IgD-negative memory B cell (primary cell): ENCODE data around the gene FRMD4B. TPM values are rescaled to one million over a fixed set of nuclear protein-coding genes. Genes with fewer than 3 reads are reported as not detected.

Experiments used
- H3K27ac Mint-ChIP-seq, 3 donors: one replicate each; pipeline ENCODE4 v1.8.0; 2020 to 2022; ENCODE audit warnings: mild to moderate bottlenecking in 3 of 3, mixed read lengths in 3 of 3, moderate library complexity in 1 of 3
- H3K27me3 Mint-ChIP-seq: one replicate; pipeline ENCODE4 v1.8.0; 2021; ENCODE audit warnings: mixed read lengths
- H3K36me3 Mint-ChIP-seq: one replicate; pipeline ENCODE4 v1.8.0; 2020; ENCODE audit warnings: mild to moderate bottlenecking, mixed read lengths
- H3K4me1 Mint-ChIP-seq, 3 donors: one replicate each; pipeline ENCODE4 v1.8.0; 2020 to 2022; ENCODE audit warnings: mixed read lengths in 3 of 3, mild to moderate bottlenecking in 1 of 3
- H3K4me3 Mint-ChIP-seq, 4 donors: one replicate each; pipeline ENCODE4 v1.8.0; 2020 to 2022; ENCODE audit warnings: mild to moderate bottlenecking in 4 of 4, mixed read lengths in 4 of 4, moderate library complexity in 3 of 4
- H3K9me3 Mint-ChIP-seq, 3 donors: one replicate each; pipeline ENCODE4 v1.8.0; 2020 to 2021; ENCODE audit warnings: mixed read lengths in 3 of 3, mild to moderate bottlenecking in 1 of 3
- polyA plus RNA-seq: library from polyadenylated mRNA; unstranded; fragments of 300-500 nt; fragmentation: Illumina TruSeq; gene quantifications from one replicate; pipeline ENCODE4 v1.2.3, GENCODE V29; 2021

The FRMD4B gene
- polyA plus RNA-seq: 0.05 TPM

- Mint-ChIP-seq H3K9me3 (no peaks in the 10 kb centered on the region), H3K27ac (no peak within 1 kb of the TSS), H3K4me3 (peak within 1 kb of the TSS in 3 of 4 donors; percentile 41 to 79 (median 54)), H3K27me3 (peaks cover 37% of the 10 kb centered on the region), H3K36me3 (no peaks in the 10 kb centered on the region), H3K4me1 (peaks cover 0 to 2% (median 0%) of the 10 kb centered on the region in 3 donors)
Measured at GRCh38 chr3:69385723-69386555, at the start of gene FRMD4B. Gene FRMD4B, minus strand, starts transcription at chr3:69386088. Its CDS starts 99 bp downstream, at chr3:69385989.

- H3K4me3 Mint-ChIP-seq: no peak overlapping the region
- H3K4me1 Mint-ChIP-seq: no peaks in the 10 kb centered on the region
- peaks cover 5% of the 10 kb centered on the region for H3K27me3 Mint-ChIP-seq
- H3K36me3 Mint-ChIP-seq: no peaks in the 10 kb centered on the region
- no peaks in the 10 kb centered on the region for H3K9me3 Mint-ChIP-seq
- no peak overlapping the region for H3K27ac Mint-ChIP-seq
Measured at GRCh38 chr3:69433969-69434325, 48.1 kb upstream of the FRMD4B start.

- H3K27ac Mint-ChIP-seq: no peak overlapping the region
- peaks cover 5% of the 10 kb centered on the region for H3K27me3 Mint-ChIP-seq
- no peak overlapping the region for H3K4me3 Mint-ChIP-seq
- no peaks in the 10 kb centered on the region for H3K36me3 Mint-ChIP-seq
- H3K9me3 Mint-ChIP-seq: no peaks in the 10 kb centered on the region
- no peaks in the 10 kb centered on the region for H3K4me1 Mint-ChIP-seq
Measured at GRCh38 chr3:69433121-69433968, 47.5 kb upstream of the FRMD4B start.

- H3K27me3 Mint-ChIP-seq: peaks cover 5% of the 10 kb centered on the region
- no peak overlapping the region for H3K27ac Mint-ChIP-seq
- H3K36me3 Mint-ChIP-seq: no peaks in the 10 kb centered on the region
- H3K9me3 Mint-ChIP-seq: no peaks in the 10 kb centered on the region
- no peak overlapping the region for H3K4me3 Mint-ChIP-seq
- no peaks in the 10 kb centered on the region for H3K4me1 Mint-ChIP-seq
Measured at GRCh38 chr3:69428657-69429255, 42.9 kb upstream of the FRMD4B start.

GRCh38 chr3:69426967-69427304, 41.0 kb upstream of the FRMD4B start:
- no peaks in the 10 kb centered on the region for H3K36me3 Mint-ChIP-seq
- no peak overlapping the region for H3K4me3 Mint-ChIP-seq
- no peak overlapping the region for H3K27ac Mint-ChIP-seq
- no peaks in the 10 kb centered on the region for H3K9me3 Mint-ChIP-seq
- no peaks in the 10 kb centered on the region for H3K27me3 Mint-ChIP-seq
- no peaks in the 10 kb centered on the region for H3K4me1 Mint-ChIP-seq

GRCh38 chr3:69426291-69426966, 40.5 kb upstream of the FRMD4B start:
- Mint-ChIP-seq H3K4me3 (no peak overlapping the region), H3K27ac (no peak overlapping the region), H3K4me1 (no peaks in the 10 kb centered on the region), H3K36me3 (no peaks in the 10 kb centered on the region), H3K27me3 (no peaks in the 10 kb centered on the region), H3K9me3 (no peaks in the 10 kb centered on the region)

- no peak overlapping the region for H3K4me3 Mint-ChIP-seq
- no peak overlapping the region for H3K27ac Mint-ChIP-seq
- no peaks in the 10 kb centered on the region for H3K4me1 Mint-ChIP-seq
- H3K27me3 Mint-ChIP-seq: no peaks in the 10 kb centered on the region
- H3K9me3 Mint-ChIP-seq: no peaks in the 10 kb centered on the region
- no peaks in the 10 kb centered on the region for H3K36me3 Mint-ChIP-seq
Measured at GRCh38 chr3:69425249-69425648, 39.4 kb upstream of the FRMD4B start.

- Mint-ChIP-seq H3K4me3 (no peak overlapping the region), H3K4me1 (no peaks in the 10 kb centered on the region), H3K36me3 (no peaks in the 10 kb centered on the region), H3K9me3 (no peaks in the 10 kb centered on the region), H3K27me3 (no peaks in the 10 kb centered on the region), H3K27ac (no peak overlapping the region)
Measured at GRCh38 chr3:69423463-69424155, 37.7 kb upstream of the FRMD4B start.

GRCh38 chr3:69422751-69423150, 36.9 kb upstream of the FRMD4B start:
- Mint-ChIP-seq H3K27ac (no peak overlapping the region), H3K4me3 (no peak overlapping the region), H3K9me3 (peaks cover 0 to 2% (median 0%) of the 10 kb centered on the region in 3 donors), H3K36me3 (no peaks in the 10 kb centered on the region), H3K4me1 (no peaks in the 10 kb centered on the region), H3K27me3 (no peaks in the 10 kb centered on the region)

GRCh38 chr3:69420781-69421520, 35.1 kb upstream of the FRMD4B start:
- Mint-ChIP-seq H3K36me3 (no peaks in the 10 kb centered on the region), H3K9me3 (peaks cover 0 to 2% (median 0%) of the 10 kb centered on the region in 3 donors), H3K27ac (no peak overlapping the region), H3K4me3 (no peak overlapping the region), H3K27me3 (no peaks in the 10 kb centered on the region), H3K4me1 (no peaks in the 10 kb centered on the region)

- Mint-ChIP-seq H3K36me3 (no peaks in the 10 kb centered on the region), H3K27me3 (no peaks in the 10 kb centered on the region), H3K4me3 (no peak overlapping the region), H3K27ac (no peak overlapping the region), H3K4me1 (no peaks in the 10 kb centered on the region), H3K9me3 (peaks cover 0 to 2% (median 0%) of the 10 kb centered on the region in 3 donors)
Measured at GRCh38 chr3:69419276-69419675, 33.4 kb upstream of the FRMD4B start.

- Mint-ChIP-seq H3K27ac (no peak overlapping the region), H3K4me3 (no peak overlapping the region), H3K27me3 (no peaks in the 10 kb centered on the region), H3K4me1 (no peaks in the 10 kb centered on the region), H3K9me3 (peaks cover 0 to 2% (median 0%) of the 10 kb centered on the region in 3 donors), H3K36me3 (no peaks in the 10 kb centered on the region)
Measured at GRCh38 chr3:69417541-69418078, 31.7 kb upstream of the FRMD4B start.

GRCh38 chr3:69413551-69414207, 27.8 kb upstream of the FRMD4B start:
- no peak overlapping the region for H3K27ac Mint-ChIP-seq
- peaks cover 2% of the 10 kb centered on the region for H3K27me3 Mint-ChIP-seq
- H3K36me3 Mint-ChIP-seq: no peaks in the 10 kb centered on the region
- peaks cover 0 to 2% (median 0%) of the 10 kb centered on the region in 3 donors for H3K9me3 Mint-ChIP-seq
- no peak overlapping the region for H3K4me3 Mint-ChIP-seq
- peaks cover 0 to 3% (median 3%) of the 10 kb centered on the region in 3 donors for H3K4me1 Mint-ChIP-seq
